Kidney (tissue), 22 donors: Measurements from ENCODE around the gene VRK1. TPM values are rescaled to one million over a fixed set of nuclear protein-coding genes. Genes with fewer than 3 reads are reported as not detected.
A peak's percentile ranks its signal among the peaks of the same experiment; 100 is the strongest.

Experiments
- DNase-seq, 5 donors: peaks; one replicate each; pipeline ENCODE4 v3.0.0-alpha.2; 2013 to 2020
- FAIRE-seq: peaks from 2 replicates; lab custom pipeline; 2012; peaks lifted over from hg19 to GRCh38; lab: Jason Lieb, UNC
- H3K27ac ChIP-seq, 2 donors: one replicate each; pipeline ENCODE4 v1.7.0; 2013; ENCODE audit warnings: low read depth in 2 of 2, low read length in 2 of 2, inconsistent platforms in 1 of 2
- H3K27me3 ChIP-seq: one replicate; pipeline ENCODE4 v1.7.1; 2013; ENCODE audit warnings: low read length, inconsistent platforms; ENCODE audit not compliant: control insufficient read depth, insufficient read depth
- H3K36me3 ChIP-seq, 3 donors: one replicate each; pipeline versions ENCODE4 v1.7.0 to v1.7.1; 2013; ENCODE audit warnings: low read length in 3 of 3, control low read depth in 1 of 3, inconsistent platforms in 1 of 3; ENCODE audit not compliant: insufficient read depth in 3 of 3, control insufficient read depth in 2 of 3
- H3K4me1 ChIP-seq, 3 donors: one replicate each; pipeline versions ENCODE4 v1.7.0 to v1.7.1; 2013; ENCODE audit warnings: low read length in 3 of 3, inconsistent platforms in 1 of 3, low read depth in 1 of 3; ENCODE audit not compliant: control insufficient read depth in 2 of 3, insufficient read depth in 2 of 3
- H3K4me3 ChIP-seq, 3 donors: one replicate each; pipeline versions ENCODE4 v1.7.0 to v1.8.1; 2013; ENCODE audit warnings: low read length in 3 of 3, control low read depth in 1 of 3, inconsistent platforms in 1 of 3
- H3K9ac ChIP-seq, 3 donors: one replicate each; pipeline versions ENCODE4 v1.7.0 to v1.7.1; 2013; ENCODE audit warnings: low read length in 3 of 3, control low read depth in 1 of 3, inconsistent platforms in 1 of 3
- H3K9me3 ChIP-seq, 3 donors: one replicate each; pipeline versions ENCODE4 v1.7.0 to v1.7.1; 2013; ENCODE audit warnings: low read length in 3 of 3, control low read depth in 1 of 3, inconsistent platforms in 1 of 3; ENCODE audit not compliant: control insufficient read depth in 2 of 3, insufficient read depth in 1 of 3
- CTCF ChIP-seq: IDR thresholded peaks from 3 replicates; pipeline ENCODE4 v1.5.1; 2012; ENCODE audit warnings: mild to moderate bottlenecking, moderate library complexity, borderline replicate concordance; ENCODE audit not compliant: insufficient read depth; ENCODE audit errors: extremely low read depth
- intact Hi-C: fragments of 100-400 bp; cut with DNase I; formaldehyde crosslinking; loops from one replicate; pipeline ENCODE4 v1.11.1; 2022
- long read RNA-seq, 10 donors: library from polyadenylated mRNA in 1 of 10; unstranded in 1 of 10; transcript quantifications; one replicate each; pipeline ENCODE4 v2.0.0 and lab custom pipeline, GENCODE V29; 2021 to 2026
- polyA plus RNA-seq: library from polyadenylated mRNA; stranded (reverse); fragments of 350-450 nt; fragmentation: Illumina TruSeq; extraction: RNeasy Lipid Tissue Mini Kit (QIAGEN cat#74804); gene quantifications from one replicate; pipeline ENCODE4 v1.2.3, GENCODE V29; 2014; ENCODE audit warnings: low read depth, low replicate concordance; ENCODE audit not compliant: insufficient read depth
- total RNA-seq: library from RNA; stranded (reverse); fragmentation: NEBNext Ultra II Directional; extraction: Animal tissue kit (Norgen Biotek cat#: 25700); gene quantifications from one replicate; pipeline ENCODE4 v1.2.1, GENCODE V29; 2021
- donor health status: control.
- donor health status: control.
- donor health status: control.
- donor health status: control.
- donor health status: control.
- donor health status: DM: yes; HTN: yes; CAD: no.
- donor health status: Normal renal cell carcinoma (clear cell type).

Gene VRK1
- 15.8 TPM for total RNA-seq
- 6.6 TPM for polyA plus RNA-seq
- long read RNA-seq, donor 1, partial matches to known transcripts: 0 of 3 reads
- long read RNA-seq, donor 1, other reads (novel, unspliced or antisense): 0 of 3 reads
- long read RNA-seq, donor 2, transcript VRK1-201 (13 exons, 1,745 nt): major isoform, 5 of 5 reads
- long read RNA-seq, donor 2, partial matches to known transcripts: 0 of 5 reads
- long read RNA-seq, donor 2, other reads (novel, unspliced or antisense): 0 of 5 reads
- long read RNA-seq, donor 3, transcript VRK1-201 (13 exons, 1,745 nt): major isoform, 6 of 6 reads
- long read RNA-seq, donor 3, partial matches to known transcripts: 0 of 6 reads
- long read RNA-seq, donor 3, other reads (novel, unspliced or antisense): 0 of 6 reads
- long read RNA-seq, donor 4, partial matches to known transcripts: 0 of 3 reads
- long read RNA-seq, donor 4, other reads (novel, unspliced or antisense): 0 of 3 reads
- long read RNA-seq, donor 5, partial matches to known transcripts: 0 of 1 reads
- long read RNA-seq, donor 5, other reads (novel, unspliced or antisense): 0 of 1 reads
- long read RNA-seq, donor 6, transcript VRK1-201 (13 exons, 1,745 nt): major isoform, 6 of 6 reads
- long read RNA-seq, donor 6, partial matches to known transcripts: 0 of 6 reads
- long read RNA-seq, donor 6, other reads (novel, unspliced or antisense): 0 of 6 reads
- long read RNA-seq, donor 7, transcript VRK1-201 (13 exons, 1,745 nt): major isoform, 8 of 12 reads
- long read RNA-seq, donor 7, partial matches to known transcripts: 1 of 12 reads
- long read RNA-seq, donor 7, other reads (novel, unspliced or antisense): 3 of 12 reads
- long read RNA-seq, donor 8, partial matches to known transcripts: 0 of 5 reads
- long read RNA-seq, donor 8, other reads (novel, unspliced or antisense): 0 of 5 reads
- long read RNA-seq, donor 9: 0 reads
- long read RNA-seq, donor 10, transcript VRK1-201 (13 exons, 1,745 nt): major isoform, 6 of 6 reads
- long read RNA-seq, donor 10, partial matches to known transcripts: 0 of 6 reads
- long read RNA-seq, donor 10, other reads (novel, unspliced or antisense): 0 of 6 reads

- intact Hi-C loops: no loop called here
- TF ChIP-seq CTCF: no peak
- Histone ChIP-seq H3K4me1 (peaks cover 0 to 7% (median 0%) of the 10 kb centered on the region in 3 donors), H3K36me3 (no peaks in the 10 kb centered on the region), H3K27ac (no peak within 1 kb of the TSS), H3K9me3 (no peaks in the 10 kb centered on the region), H3K9ac (peak within 1 kb of the TSS in 1 of 3 donors; percentile 42), H3K4me3 (peak within 1 kb of the TSS; percentile 32 to 78 (median 69)), H3K27me3 (no peaks in the 10 kb centered on the region)
- DNase-seq (peak; percentile 97 to 99 (median 98)), FAIRE-seq (no peak)
Observed at GRCh38 chr14:96796851-96797581, at the start of gene VRK1. TSS of gene VRK1 (plus strand) at chr14:96797382. CDS start at chr14:96833472, 36,090 bp downstream.

GRCh38 chr14:96747608-96748007, 49.6 kb upstream of the VRK1 start:
- Histone ChIP-seq H3K9ac (no peak overlapping the region), H3K36me3 (no peaks in the 10 kb centered on the region), H3K4me1 (no peaks in the 10 kb centered on the region), H3K9me3 (no peaks in the 10 kb centered on the region), H3K27me3 (peaks cover 4% of the 10 kb centered on the region), H3K27ac (no peak overlapping the region), H3K4me3 (no peak overlapping the region)
- FAIRE-seq (no peak), DNase-seq (peak in 1 of 5 donors; percentile 7)
- no peak for TF ChIP-seq CTCF
- intact Hi-C loops: loop anchor here (10.0 kb wide), 1 partner anchor 173 kb away; no protein-coding TSS in a partner anchor

GRCh38 chr14:96748362-96748761, 48.8 kb upstream of the VRK1 start:
- Histone ChIP-seq H3K27ac (no peak overlapping the region), H3K4me3 (no peak overlapping the region), H3K36me3 (no peaks in the 10 kb centered on the region), H3K27me3 (peaks cover 4% of the 10 kb centered on the region), H3K9ac (no peak overlapping the region), H3K9me3 (no peaks in the 10 kb centered on the region), H3K4me1 (no peaks in the 10 kb centered on the region)
- no peak for FAIRE-seq
- intact Hi-C loops: loop anchor here (10.0 kb wide), 1 partner anchor 174 kb away; no protein-coding TSS in a partner anchor
- TF ChIP-seq CTCF: no peak
- DNase-seq: peak in 1 of 5 donors; percentile 3
